Panc1 (cell line): ENCODE measurements around the gene ZNF609.

Experiments
- CTCF ChIP-seq: fragments of 450-650 bp; IDR thresholded peaks from 2 replicates; pipeline ENCODE4 v1.5.1; 2017; ENCODE audit warnings: mild to moderate bottlenecking
- REST ChIP-seq, 2 experiments: IDR thresholded peaks; 2 replicates each; pipeline ENCODE4 v1.6.1; 2011 to 2012; ENCODE audit warnings: low read depth in 2 of 2, control low read depth in 1 of 2, low read length in 1 of 2, mild to moderate bottlenecking in 1 of 2, moderate library complexity in 1 of 2; ENCODE audit not compliant: insufficient read depth in 1 of 2

- TF ChIP-seq CTCF (no peak), REST (IDR thresholded peaks at IDR 0.05; ENCODE audit: insufficient read depth in 1 of 2, low read depth in 2 of 2, low read length in 1 of 2) (no peak)
Observed at GRCh38 chr15:64548235-64548634, 87.9 kb downstream of the ZNF609 start.
